Measurements from ENCODE around the gene BET1L.
A peak's percentile ranks its signal among the peaks of the same experiment; 100 is the strongest.

BET1L gene

DNA sequence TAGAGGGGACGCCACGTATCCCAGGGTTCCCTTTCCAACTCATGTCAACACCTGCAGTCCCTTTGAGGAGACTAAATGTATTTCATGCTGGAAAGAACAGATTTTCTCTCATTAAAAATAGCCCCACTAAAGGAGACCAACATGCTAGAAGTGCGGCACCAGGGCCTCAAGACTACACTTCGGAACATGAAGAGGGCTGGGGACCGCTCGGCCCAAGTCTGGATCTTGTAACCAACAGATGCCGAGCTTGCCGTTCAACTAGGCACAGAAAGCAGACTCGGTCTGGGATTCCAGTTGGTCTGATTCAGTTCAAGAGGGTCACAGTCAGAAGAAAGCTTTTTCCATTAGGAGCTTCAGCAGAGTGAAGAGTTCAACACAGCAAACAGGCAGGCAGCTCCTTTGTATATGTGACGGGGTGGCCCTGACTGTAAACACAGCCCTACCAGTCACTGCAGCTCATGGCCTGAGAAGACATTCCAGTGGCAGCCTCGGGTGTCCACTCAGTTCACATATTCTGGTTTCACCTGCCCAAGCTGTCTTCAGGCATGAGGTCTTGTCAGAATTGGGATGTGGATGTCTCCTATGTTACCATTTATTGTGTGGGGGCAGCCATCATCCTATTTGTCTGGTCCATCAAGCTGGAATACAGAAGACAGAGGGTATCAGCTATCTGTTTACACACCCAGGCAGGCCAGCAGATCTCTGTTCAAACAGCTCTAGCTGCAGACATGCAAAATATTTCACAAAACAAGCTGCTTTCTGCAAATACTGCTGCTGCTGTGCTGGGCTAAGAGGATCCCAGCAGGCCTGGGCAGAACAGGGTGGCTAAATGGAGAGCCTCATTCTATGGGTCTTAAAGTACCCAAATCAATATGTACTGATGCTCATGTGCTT is 9.1 kb upstream of the BET1L start:
- ChIA-PET POLR2A (interaction anchor here (0.6 to 0.9 kb wide), 2 partner anchors 10 to 440 kb away, joined by 3 read pairs; no protein-coding TSS in a partner anchor), CTCF (interaction anchor here (0.9 to 2.0 kb wide), 5 partner anchors 9 to 42 kb away, joined by 3 to 5 read pairs (median 3); no protein-coding TSS in a partner anchor)
- Histone ChIP-seq H3K4me3 (ENCODE audit: control insufficient read depth in 1 of 7, extremely low read depth in 1 of 7, insufficient read depth in 4 of 7, low read depth in 2 of 7, low read length in 6 of 7) (no peak overlapping the region), H3K4me1 (ENCODE audit: control extremely low read depth in 1 of 4, control insufficient read depth in 4 of 4, insufficient read depth in 4 of 4, low read length in 3 of 4) (no peaks in the 10 kb centered on the region), H3K27me3 (replicated peaks in 2 of 5; ENCODE audit: control insufficient read depth in 4 of 5, insufficient read depth in 5 of 5, low read length in 4 of 5) (no peaks in the 10 kb centered on the region), H3K9me3 (ENCODE audit: control extremely low read depth in 1 of 5, control insufficient read depth in 4 of 5, insufficient read depth in 2 of 5, low read depth in 1 of 5, low read length in 4 of 5) (no peaks in the 10 kb centered on the region), H3K36me3 (ENCODE audit: control insufficient read depth in 4 of 4, insufficient read depth in 4 of 4, low read length in 3 of 4) (peaks cover 13 to 56% (median 46%) of the 10 kb centered on the region in 4 experiments), H3K27ac (ENCODE audit: insufficient read depth in 1 of 2, low read depth in 1 of 2, low read length in 2 of 2, poor library complexity in 1 of 2, severe bottlenecking in 2 of 2) (peak overlapping the region in 1 of 2 experiments; percentile 7)
- WGBS (ENCODE audit: insufficient coverage), result 95% methylated on average over 10 of the region's 11 CpGs
- DNase-seq, result no peak

DNA sequence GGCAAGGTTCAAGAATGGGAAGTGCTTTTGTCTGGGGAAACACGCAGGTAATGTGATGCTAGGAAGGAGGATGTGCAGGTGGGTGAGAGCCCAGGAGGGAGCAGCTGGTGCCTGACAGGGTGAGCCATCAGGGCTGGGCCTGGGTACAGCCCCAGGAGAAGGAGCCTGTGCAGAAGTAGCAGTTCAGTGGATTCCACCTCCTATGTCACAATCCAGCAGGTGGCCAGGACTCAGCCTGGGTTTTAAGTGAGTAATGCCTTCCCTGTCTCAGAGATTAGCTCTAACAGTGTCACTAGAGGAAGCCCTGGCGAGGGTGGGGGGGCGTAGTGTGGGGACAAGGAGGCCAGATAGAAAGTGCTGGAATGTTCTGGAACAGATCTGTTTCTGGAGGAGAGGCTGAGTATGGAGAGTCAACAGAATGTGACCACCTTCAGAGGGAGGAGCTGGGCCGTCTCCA is 8.4 kb upstream of the BET1L start:
- Histone ChIP-seq H3K4me3 (ENCODE audit: control insufficient read depth in 1 of 7, extremely low read depth in 1 of 7, insufficient read depth in 4 of 7, low read depth in 2 of 7, low read length in 6 of 7) (no peak overlapping the region), H3K9me3 (ENCODE audit: control extremely low read depth in 1 of 5, control insufficient read depth in 4 of 5, insufficient read depth in 2 of 5, low read depth in 1 of 5, low read length in 4 of 5) (no peaks in the 10 kb centered on the region), H3K27ac (ENCODE audit: insufficient read depth in 1 of 2, low read depth in 1 of 2, low read length in 2 of 2, poor library complexity in 1 of 2, severe bottlenecking in 2 of 2) (no peak overlapping the region), H3K4me1 (ENCODE audit: control extremely low read depth in 1 of 4, control insufficient read depth in 4 of 4, insufficient read depth in 4 of 4, low read length in 3 of 4) (no peaks in the 10 kb centered on the region), H3K27me3 (replicated peaks in 2 of 5; ENCODE audit: control insufficient read depth in 4 of 5, insufficient read depth in 5 of 5, low read length in 4 of 5) (no peaks in the 10 kb centered on the region), H3K36me3 (ENCODE audit: control insufficient read depth in 4 of 4, insufficient read depth in 4 of 4, low read length in 3 of 4) (peaks cover 16 to 63% (median 53%) of the 10 kb centered on the region in 4 experiments)
- no peak for DNase-seq
- ChIA-PET CTCF (interaction anchor here (0.9 to 2.0 kb wide), 6 partner anchors 9 to 146 kb away, joined by 3 to 5 read pairs (median 3); no protein-coding TSS in a partner anchor), POLR2A (interaction anchor here (0.6 to 0.9 kb wide), 2 partner anchors 11 to 441 kb away, joined by 3 read pairs; no protein-coding TSS in a partner anchor)
- 89% methylated on average over 4 of the region's 4 CpGs for WGBS (ENCODE audit: insufficient coverage)

- H3K4me3 ChIP-seq (ENCODE audit: control insufficient read depth in 1 of 7, extremely low read depth in 1 of 7, insufficient read depth in 4 of 7, low read depth in 2 of 7, low read length in 6 of 7), result no peak overlapping the region
- H3K9me3 ChIP-seq (ENCODE audit: control extremely low read depth in 1 of 5, control insufficient read depth in 4 of 5, insufficient read depth in 2 of 5, low read depth in 1 of 5, low read length in 4 of 5), result no peaks in the 10 kb centered on the region
- POLR2A ChIA-PET, result no interaction called here
- DNase-seq, result no peak
- peaks cover 0 to 13% (median 10%) of the 10 kb centered on the region in 4 experiments for H3K4me1 ChIP-seq (ENCODE audit: control extremely low read depth in 1 of 4, control insufficient read depth in 4 of 4, insufficient read depth in 4 of 4, low read length in 3 of 4)
- peaks cover 16 to 75% (median 64%) of the 10 kb centered on the region in 4 experiments for H3K36me3 ChIP-seq (ENCODE audit: control insufficient read depth in 4 of 4, insufficient read depth in 4 of 4, low read length in 3 of 4)
- CTCF ChIA-PET, result interaction anchor here (1.1 to 1.6 kb wide), 2 partner anchors 10 to 16 kb away, joined by 3 read pairs; no protein-coding TSS in a partner anchor
- H3K27me3 ChIP-seq (replicated peaks in 2 of 5; ENCODE audit: control insufficient read depth in 4 of 5, insufficient read depth in 5 of 5, low read length in 4 of 5), result no peaks in the 10 kb centered on the region
- 96% methylated on average over 7 of the region's 7 CpGs for WGBS (ENCODE audit: insufficient coverage)
- H3K27ac ChIP-seq (ENCODE audit: insufficient read depth in 1 of 2, low read depth in 1 of 2, low read length in 2 of 2, poor library complexity in 1 of 2, severe bottlenecking in 2 of 2), result no peak overlapping the region
Observed at GRCh38 chr11:214083-214482, 6.9 kb upstream of the BET1L start.

DNA sequence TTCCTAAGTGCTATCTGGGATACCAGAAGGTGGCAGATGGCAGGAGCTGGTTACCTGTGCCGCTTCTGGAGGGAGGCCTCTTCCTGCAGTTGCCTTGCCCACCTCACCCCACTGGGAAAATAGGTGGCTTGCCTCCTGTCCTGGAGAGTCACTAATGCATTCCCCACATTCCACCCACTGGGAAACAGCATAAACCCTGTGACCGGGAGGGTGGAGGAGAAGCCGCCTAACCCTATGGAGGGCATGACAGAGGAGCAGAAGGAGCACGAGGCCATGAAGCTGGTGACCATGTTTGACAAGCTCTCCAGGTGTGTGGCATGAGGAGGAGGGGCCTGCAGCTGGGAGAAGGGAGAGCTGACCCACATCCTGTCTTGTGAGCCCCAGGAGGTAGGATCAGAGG is 5.9 kb upstream of the BET1L start:
- H3K4me3 ChIP-seq (ENCODE audit: control insufficient read depth in 1 of 7, extremely low read depth in 1 of 7, insufficient read depth in 4 of 7, low read depth in 2 of 7, low read length in 6 of 7), result no peak overlapping the region
- ChIA-PET POLR2A (no interaction called here), CTCF (interaction anchor here (1.1 to 1.6 kb wide), 2 partner anchors 11 to 17 kb away, joined by 3 read pairs; no protein-coding TSS in a partner anchor)
- H3K36me3 ChIP-seq (ENCODE audit: control insufficient read depth in 4 of 4, insufficient read depth in 4 of 4, low read length in 3 of 4), result peaks cover 16 to 69% (median 63%) of the 10 kb centered on the region in 4 experiments
- H3K27me3 ChIP-seq (replicated peaks in 2 of 5; ENCODE audit: control insufficient read depth in 4 of 5, insufficient read depth in 5 of 5, low read length in 4 of 5), result no peaks in the 10 kb centered on the region
- DNase-seq, result no peak
- H3K9me3 ChIP-seq (ENCODE audit: control extremely low read depth in 1 of 5, control insufficient read depth in 4 of 5, insufficient read depth in 2 of 5, low read depth in 1 of 5, low read length in 4 of 5), result no peaks in the 10 kb centered on the region
- WGBS (ENCODE audit: insufficient coverage), result no CpG with 5 or more reads among the region's 4 CpGs
- no peak overlapping the region for H3K27ac ChIP-seq (ENCODE audit: insufficient read depth in 1 of 2, low read depth in 1 of 2, low read length in 2 of 2, poor library complexity in 1 of 2, severe bottlenecking in 2 of 2)
- peaks cover 0 to 19% (median 14%) of the 10 kb centered on the region in 4 experiments for H3K4me1 ChIP-seq (ENCODE audit: control extremely low read depth in 1 of 4, control insufficient read depth in 4 of 4, insufficient read depth in 4 of 4, low read length in 3 of 4)

DNA sequence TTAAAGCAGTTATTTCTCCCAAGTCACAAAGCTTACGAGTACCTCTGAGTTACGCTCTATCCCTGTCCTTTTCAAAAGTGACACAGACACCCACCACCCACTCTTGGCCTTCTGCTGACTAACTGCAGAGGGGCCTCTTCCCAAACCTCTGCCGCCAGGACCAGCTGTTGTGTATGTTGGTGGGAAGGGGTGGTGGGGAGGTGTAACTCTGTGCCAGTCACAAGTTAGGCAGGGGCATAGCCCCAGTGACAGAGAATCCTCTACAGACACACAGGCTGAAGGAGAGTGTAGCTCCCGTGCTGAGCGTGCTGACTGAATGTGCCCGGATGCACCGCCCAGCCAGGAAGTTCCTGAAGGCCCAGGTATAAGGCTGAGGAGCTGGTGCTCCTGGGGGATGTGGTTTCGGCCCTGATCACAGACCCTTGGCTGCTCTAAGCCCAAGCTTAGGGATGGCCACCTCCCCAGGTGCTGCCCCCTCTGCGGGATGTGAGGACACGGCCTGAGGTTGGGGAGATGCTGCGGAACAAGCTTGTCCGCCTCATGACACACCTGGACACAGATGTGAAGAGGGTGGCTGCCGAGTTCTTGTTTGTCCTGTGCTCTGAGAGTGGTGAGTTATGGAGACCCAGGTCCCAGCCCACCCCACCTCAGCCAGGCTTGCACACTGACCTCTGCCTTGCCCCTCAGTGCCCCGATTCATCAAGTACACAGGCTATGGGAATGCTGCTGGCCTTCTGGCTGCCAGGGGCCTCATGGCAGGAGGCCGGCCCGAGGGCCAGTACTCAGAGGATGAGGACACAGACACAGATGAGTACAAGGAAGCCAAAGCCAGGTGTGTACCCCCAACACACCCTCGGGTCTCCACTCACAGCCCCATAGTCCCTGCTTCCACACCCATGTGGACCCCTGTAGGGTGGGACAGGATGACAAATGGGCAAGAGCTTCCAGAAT is 5.2 kb upstream of the BET1L start:
- DNase-seq, result no peak
- POLR2A ChIA-PET, result no interaction called here
- Histone ChIP-seq H3K36me3 (ENCODE audit: control insufficient read depth in 4 of 4, insufficient read depth in 4 of 4, low read length in 3 of 4) (peaks cover 16 to 69% (median 61%) of the 10 kb centered on the region in 4 experiments), H3K4me3 (ENCODE audit: control insufficient read depth in 1 of 7, extremely low read depth in 1 of 7, insufficient read depth in 4 of 7, low read depth in 2 of 7, low read length in 6 of 7) (no peak overlapping the region), H3K27ac (ENCODE audit: insufficient read depth in 1 of 2, low read depth in 1 of 2, low read length in 2 of 2, poor library complexity in 1 of 2, severe bottlenecking in 2 of 2) (no peak overlapping the region), H3K27me3 (replicated peaks in 2 of 5; ENCODE audit: control insufficient read depth in 4 of 5, insufficient read depth in 5 of 5, low read length in 4 of 5) (no peaks in the 10 kb centered on the region), H3K4me1 (ENCODE audit: control extremely low read depth in 1 of 4, control insufficient read depth in 4 of 4, insufficient read depth in 4 of 4, low read length in 3 of 4) (peaks cover 0 to 23% (median 18%) of the 10 kb centered on the region in 4 experiments), H3K9me3 (ENCODE audit: control extremely low read depth in 1 of 5, control insufficient read depth in 4 of 5, insufficient read depth in 2 of 5, low read depth in 1 of 5, low read length in 4 of 5) (no peaks in the 10 kb centered on the region)
- CTCF ChIA-PET, result interaction anchor here (0.7 to 1.6 kb wide), 5 partner anchors 9 to 39 kb away, joined by 3 to 4 read pairs (median 3); no protein-coding TSS in a partner anchor
- WGBS (ENCODE audit: insufficient coverage), result 97% methylated on average over 10 of the region's 17 CpGs

DNA sequence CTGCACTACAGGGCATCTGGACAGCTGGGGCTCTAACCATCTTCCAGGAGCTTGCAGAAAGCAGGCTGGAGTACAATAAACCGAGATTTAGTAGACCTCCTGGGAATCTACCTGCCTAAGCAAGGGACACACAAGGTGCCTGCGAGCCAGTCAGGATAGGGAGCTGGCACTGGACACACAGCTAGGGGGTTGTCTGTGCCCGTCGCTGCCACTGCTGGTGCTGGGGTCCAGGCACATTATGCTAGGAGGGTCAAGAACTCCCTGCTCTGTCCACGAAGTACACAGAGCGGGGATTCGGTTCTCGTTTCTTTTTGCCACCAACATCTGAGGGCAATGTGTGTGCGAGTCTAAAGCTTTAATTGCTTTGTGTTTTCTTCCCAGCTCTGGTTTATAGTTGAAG is 4.5 kb upstream of the BET1L start:
- H3K27ac ChIP-seq (ENCODE audit: insufficient read depth in 1 of 2, low read depth in 1 of 2, low read length in 2 of 2, poor library complexity in 1 of 2, severe bottlenecking in 2 of 2), result no peak overlapping the region
- POLR2A ChIA-PET, result no interaction called here
- H3K27me3 ChIP-seq (replicated peaks in 2 of 5; ENCODE audit: control insufficient read depth in 4 of 5, insufficient read depth in 5 of 5, low read length in 4 of 5), result no peaks in the 10 kb centered on the region
- DNase-seq, result no peak
- CTCF ChIA-PET, result interaction anchor here (1.0 to 1.1 kb wide), 2 partner anchors 23 to 39 kb away, joined by 3 to 4 read pairs; no protein-coding TSS in a partner anchor
- no peak overlapping the region for H3K4me3 ChIP-seq (ENCODE audit: control insufficient read depth in 1 of 7, extremely low read depth in 1 of 7, insufficient read depth in 4 of 7, low read depth in 2 of 7, low read length in 6 of 7)
- peaks cover 0 to 25% (median 21%) of the 10 kb centered on the region in 4 experiments for H3K4me1 ChIP-seq (ENCODE audit: control extremely low read depth in 1 of 4, control insufficient read depth in 4 of 4, insufficient read depth in 4 of 4, low read length in 3 of 4)
- peaks cover 16 to 69% (median 61%) of the 10 kb centered on the region in 4 experiments for H3K36me3 ChIP-seq (ENCODE audit: control insufficient read depth in 4 of 4, insufficient read depth in 4 of 4, low read length in 3 of 4)
- 91% methylated on average over 8 of the region's 9 CpGs for WGBS (ENCODE audit: insufficient coverage)
- H3K9me3 ChIP-seq (ENCODE audit: control extremely low read depth in 1 of 5, control insufficient read depth in 4 of 5, insufficient read depth in 2 of 5, low read depth in 1 of 5, low read length in 4 of 5), result no peaks in the 10 kb centered on the region

Measured in common myeloid progenitor, CD34-positive (primary cell).